ENCODE data around the gene FAM185A. TPM values are rescaled to one million over a fixed set of nuclear protein-coding genes. Genes with fewer than 3 reads are reported as not detected.
"Not testable (repeated sequence)": the region's sequence is repeated elsewhere in the genome, so short reads cannot be mapped to it uniquely, and the experiment has no call there.

Gene FAM185A
- total and polyA plus RNA-seq, 2 of the 8 experiments (the other 6 are each of a cell fraction or from before 2014, with no cell fraction given), result 5.2 to 6.6 TPM

DNA sequence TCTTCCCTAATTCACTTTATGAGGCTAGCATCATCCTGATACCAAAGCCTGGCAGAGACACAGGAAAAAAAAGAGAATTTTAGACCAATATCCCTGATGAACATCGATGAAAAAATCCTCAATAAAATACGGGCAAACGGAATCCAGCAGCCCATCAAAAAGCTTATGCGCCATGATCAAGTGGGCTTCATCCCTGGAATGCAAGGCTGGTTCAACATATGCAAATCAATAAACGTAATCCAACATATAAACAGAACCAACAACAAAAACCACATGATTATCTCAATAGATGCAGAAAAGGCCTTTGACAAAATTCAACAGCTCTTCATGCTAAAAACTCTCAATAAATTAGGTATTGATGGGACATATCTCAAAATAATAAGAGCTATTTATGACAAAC is 22.6 kb upstream of the FAM185A start:
- CTCF ChIA-PET (ENCODE audit: partially characterized antibody), result not testable (repeated sequence)

GRCh38 chr7:102729670-102730069 is 19.1 kb upstream of the FAM185A start:
- H3K79me2 ChIP-seq (ENCODE audit: control insufficient read depth in 1 of 2, insufficient read depth in 2 of 2, low read length in 2 of 2); DNase-seq (ENCODE audit: low read depth in 1 of 2, low spot score in 2 of 2); H3K14ac ChIP-seq (ENCODE audit: insufficient read length); H3K4me1 ChIP-seq (replicated peaks in 1 of 4; ENCODE audit: control insufficient read depth in 3 of 4, insufficient read depth in 4 of 4, low read length in 3 of 4); H2BK15ac ChIP-seq (ENCODE audit: low read length); H4K5ac ChIP-seq (ENCODE audit: insufficient read length, low read depth, low read length); H3K79me1 ChIP-seq (ENCODE audit: low read depth, low read length); H3K4me3 ChIP-seq (ENCODE audit: extremely low read depth in 1 of 4, insufficient read depth in 2 of 4, low read depth in 3 of 4, low read length in 4 of 4); H4K91ac ChIP-seq (replicated peaks; ENCODE audit: insufficient read length, low read length); H3K4me2 ChIP-seq (ENCODE audit: insufficient read depth in 1 of 2, low read depth in 2 of 2, low read length in 2 of 2); H2AFZ ChIP-seq (ENCODE audit: low read length); H2BK20ac ChIP-seq (ENCODE audit: low read length); H4K20me1 ChIP-seq (replicated peaks in 1 of 2; ENCODE audit: control insufficient read depth in 1 of 2, insufficient read depth in 2 of 2, low read length in 2 of 2); H2BK120ac ChIP-seq (replicated peaks; ENCODE audit: low read depth, low read length); H4K8ac ChIP-seq (ENCODE audit: extremely low read depth, insufficient read depth, low read length); H3K23ac ChIP-seq (ENCODE audit: insufficient read length); H3K9me3 ChIP-seq (ENCODE audit: insufficient read depth in 2 of 2, low read depth in 1 of 2, low read length in 1 of 2); FAIRE-seq; H3K27ac ChIP-seq (ENCODE audit: low read depth, low read length); H3K36me3 ChIP-seq (ENCODE audit: control insufficient read depth in 2 of 4, insufficient read depth in 4 of 4, low read length in 3 of 4); H3K4ac ChIP-seq (replicated peaks; ENCODE audit: insufficient read length, low read depth, low read length); CTCF ChIA-PET (ENCODE audit: partially characterized antibody); H3K18ac ChIP-seq (ENCODE audit: extremely low read depth, low read length); POLR2A ChIA-PET (ENCODE audit: partially characterized antibody); H3K56ac ChIP-seq (replicated peaks; ENCODE audit: insufficient read length, low read depth, low read length); H3K23me2 ChIP-seq (ENCODE audit: low read depth, low read length); H2AK5ac ChIP-seq (ENCODE audit: low read depth, low read length); H2BK5ac ChIP-seq (ENCODE audit: low read depth, low read length); H2BK12ac ChIP-seq (ENCODE audit: low read depth, low read length); H3K27me3 ChIP-seq (replicated peaks in 1 of 4; ENCODE audit: control insufficient read depth in 3 of 4, extremely low read depth in 1 of 4, insufficient read depth in 3 of 4, low read length in 3 of 4); H3K9ac ChIP-seq (replicated peaks in 1 of 4; ENCODE audit: extremely low read depth in 1 of 4, low read depth in 3 of 4, low read length in 3 of 4): not testable (repeated sequence)
- 73% methylated on average over 2 of the region's 2 CpGs; no CpG with 5 or more reads in 1 of the 2 experiments for WGBS, 2 experiments (ENCODE audit: extremely low coverage in 1 of 2, insufficient coverage in 1 of 2, insufficient read length in 1 of 2, insufficient replicate concordance in 2 of 2, low coverage in 1 of 2, low lambda C conversion rate in 2 of 2, missing lambda C conversion rate in 1 of 2)

More for the DNA sequence above, 22.6 kb upstream of the FAM185A start:
- H3K4me1 ChIP-seq (replicated peaks in 1 of 4; ENCODE audit: control insufficient read depth in 3 of 4, insufficient read depth in 4 of 4, low read length in 3 of 4); H3K4ac ChIP-seq (replicated peaks; ENCODE audit: insufficient read length, low read depth, low read length); POLR2A ChIA-PET (ENCODE audit: partially characterized antibody); H2BK120ac ChIP-seq (replicated peaks; ENCODE audit: low read depth, low read length); H2BK12ac ChIP-seq (ENCODE audit: low read depth, low read length); H4K8ac ChIP-seq (ENCODE audit: extremely low read depth, insufficient read depth, low read length); H2BK5ac ChIP-seq (ENCODE audit: low read depth, low read length); H4K91ac ChIP-seq (replicated peaks; ENCODE audit: insufficient read length, low read length); H4K20me1 ChIP-seq (replicated peaks in 1 of 2; ENCODE audit: control insufficient read depth in 1 of 2, insufficient read depth in 2 of 2, low read length in 2 of 2); H3K36me3 ChIP-seq (ENCODE audit: control insufficient read depth in 2 of 4, insufficient read depth in 4 of 4, low read length in 3 of 4); H4K5ac ChIP-seq (ENCODE audit: insufficient read length, low read depth, low read length); H3K23me2 ChIP-seq (ENCODE audit: low read depth, low read length); H3K4me2 ChIP-seq (ENCODE audit: insufficient read depth in 1 of 2, low read depth in 2 of 2, low read length in 2 of 2); H3K14ac ChIP-seq (ENCODE audit: insufficient read length); H3K27me3 ChIP-seq (replicated peaks in 1 of 4; ENCODE audit: control insufficient read depth in 3 of 4, extremely low read depth in 1 of 4, insufficient read depth in 3 of 4, low read length in 3 of 4); H3K56ac ChIP-seq (replicated peaks; ENCODE audit: insufficient read length, low read depth, low read length); H3K79me2 ChIP-seq (ENCODE audit: control insufficient read depth in 1 of 2, insufficient read depth in 2 of 2, low read length in 2 of 2); H3K18ac ChIP-seq (ENCODE audit: extremely low read depth, low read length); H2AFZ ChIP-seq (ENCODE audit: low read length); H3K23ac ChIP-seq (ENCODE audit: insufficient read length); H3K79me1 ChIP-seq (ENCODE audit: low read depth, low read length); H3K27ac ChIP-seq (ENCODE audit: low read depth, low read length); H3K4me3 ChIP-seq (ENCODE audit: extremely low read depth in 1 of 4, insufficient read depth in 2 of 4, low read depth in 3 of 4, low read length in 4 of 4); H2BK15ac ChIP-seq (ENCODE audit: low read length); H3K9ac ChIP-seq (replicated peaks in 1 of 4; ENCODE audit: extremely low read depth in 1 of 4, low read depth in 3 of 4, low read length in 3 of 4); DNase-seq (ENCODE audit: low read depth in 1 of 2, low spot score in 2 of 2); H2AK5ac ChIP-seq (ENCODE audit: low read depth, low read length); H2BK20ac ChIP-seq (ENCODE audit: low read length); H3K9me3 ChIP-seq (ENCODE audit: insufficient read depth in 2 of 2, low read depth in 1 of 2, low read length in 1 of 2); FAIRE-seq: not testable (repeated sequence)
- whole genome bisulfite sequencing, 2 experiments (ENCODE audit: extremely low coverage in 1 of 2, insufficient coverage in 1 of 2, insufficient read length in 1 of 2, insufficient replicate concordance in 2 of 2, low coverage in 1 of 2, low lambda C conversion rate in 2 of 2, missing lambda C conversion rate in 1 of 2), result 78% methylated on average over 5 of the region's 5 CpGs; no CpG with 5 or more reads in 1 of the 2 experiments

Data from H1 (cell line).